Fibroblast of lung (primary cell): Measurements from ENCODE around the gene SYNJ2. TPM values are rescaled to one million over a fixed set of nuclear protein-coding genes. Genes with fewer than 3 reads are reported as not detected.

Experiments
- DNase-seq, 2 donors: peaks; one replicate each; pipeline versions ENCODE4 v3.0.0 to v3.0.0-alpha.2; 2010; ENCODE audit warnings: low read depth in 2 of 2
- H2AFZ ChIP-seq: 2 replicates; pipeline ENCODE4 v1.5.1; 2012; ENCODE audit warnings: low read length, control low read depth, inconsistent platforms
- H3K27ac ChIP-seq: 2 replicates; pipeline ENCODE4 v1.5.1; 2011; ENCODE audit warnings: low read length, control low read depth; ENCODE audit not compliant: insufficient read depth
- H3K27me3 ChIP-seq: 2 replicates; pipeline ENCODE4 v1.5.1; 2011; ENCODE audit warnings: mild to moderate bottlenecking, low read length; ENCODE audit not compliant: control insufficient read depth, insufficient read depth
- H3K36me3 ChIP-seq: 2 replicates; pipeline ENCODE4 v1.5.1; 2011; ENCODE audit warnings: low read length; ENCODE audit not compliant: control insufficient read depth, insufficient read depth
- H3K4me1 ChIP-seq: 2 replicates; pipeline ENCODE4 v1.5.1; 2011; ENCODE audit warnings: low read length; ENCODE audit not compliant: control insufficient read depth, insufficient read depth; ENCODE audit errors: extremely low read depth
- H3K4me2 ChIP-seq: 2 replicates; pipeline ENCODE4 v1.5.1; 2011; ENCODE audit warnings: low read length, control low read depth; ENCODE audit not compliant: insufficient read depth; ENCODE audit errors: extremely low read depth
- H3K4me3 ChIP-seq, 4 experiments: fragments of 200-600 bp in 1 of 4; sonication (generic) in 1 of 4; replicated peaks in 1 of 4; 2 replicates each; pipeline ENCODE4 v1.5.1; 2011 to 2016; ENCODE audit warnings: low read length in 4 of 4, low read depth in 3 of 4, mild to moderate bottlenecking in 3 of 4, control low read depth in 2 of 4, inconsistent platforms in 1 of 4, mixed read lengths in 1 of 4; ENCODE audit not compliant: insufficient read depth in 1 of 4; ENCODE audit errors: control extremely low read depth in 1 of 4
- H3K79me2 ChIP-seq: 2 replicates; pipeline ENCODE4 v1.5.1; 2012; ENCODE audit warnings: mild to moderate bottlenecking, low read length, inconsistent platforms; ENCODE audit not compliant: control insufficient read depth, insufficient read depth
- H3K9ac ChIP-seq: 2 replicates; pipeline ENCODE4 v1.5.1; 2011; ENCODE audit warnings: mild to moderate bottlenecking, low read length, control low read depth; ENCODE audit not compliant: insufficient read depth
- H3K9me3 ChIP-seq: 2 replicates; pipeline ENCODE4 v1.5.1; 2012; ENCODE audit warnings: low read depth, low read length; ENCODE audit not compliant: control insufficient read depth, insufficient read depth
- H4K20me1 ChIP-seq: 2 replicates; pipeline ENCODE4 v1.5.1; 2011; ENCODE audit warnings: low read length; ENCODE audit not compliant: control insufficient read depth, insufficient read depth; ENCODE audit errors: extremely low read depth
- CTCF ChIP-seq, 2 donors: IDR thresholded peaks in 1 of 2; conservative IDR thresholded peaks in 1 of 2; 1 replicate in 1 of 2; 2 replicates in 1 of 2; pipeline ENCODE4 v1.5.1; 2011 to 2012; ENCODE audit warnings: low read length in 2 of 2, control low read depth in 1 of 2, inconsistent platforms in 1 of 2, low read depth in 1 of 2, mild to moderate bottlenecking in 1 of 2
- EZH2 ChIP-seq: IDR thresholded peaks from 2 replicates; pipeline ENCODE4 v1.5.1; 2012; ENCODE audit warnings: low read length, control low read depth, mild to moderate bottlenecking; ENCODE audit errors: missing control alignments
- polyA plus RNA-seq, 2 donors: library from polyadenylated mRNA; depleted of rRNA in 1 of 2; stranded (reverse) in 1 of 2; unstranded in 1 of 2; fragments of >200 nt; gene quantifications; 2 replicates each; pipeline ENCODE4 v1.2.1, GENCODE V29; 2011 to 2012; ENCODE audit warnings: missing spikeins in 1 of 2
- total RNA-seq: library from RNA; depleted of rRNA; stranded (reverse); fragments of >200 nt; gene quantifications from 2 replicates; pipeline ENCODE4 v1.2.1, GENCODE V29; 2014

The SYNJ2 gene
- total and polyA plus RNA-seq, 2 donors (not counting 1 experiment from before 2014, with no cell fraction given) = 23.5 to 57.3 TPM

DNA sequence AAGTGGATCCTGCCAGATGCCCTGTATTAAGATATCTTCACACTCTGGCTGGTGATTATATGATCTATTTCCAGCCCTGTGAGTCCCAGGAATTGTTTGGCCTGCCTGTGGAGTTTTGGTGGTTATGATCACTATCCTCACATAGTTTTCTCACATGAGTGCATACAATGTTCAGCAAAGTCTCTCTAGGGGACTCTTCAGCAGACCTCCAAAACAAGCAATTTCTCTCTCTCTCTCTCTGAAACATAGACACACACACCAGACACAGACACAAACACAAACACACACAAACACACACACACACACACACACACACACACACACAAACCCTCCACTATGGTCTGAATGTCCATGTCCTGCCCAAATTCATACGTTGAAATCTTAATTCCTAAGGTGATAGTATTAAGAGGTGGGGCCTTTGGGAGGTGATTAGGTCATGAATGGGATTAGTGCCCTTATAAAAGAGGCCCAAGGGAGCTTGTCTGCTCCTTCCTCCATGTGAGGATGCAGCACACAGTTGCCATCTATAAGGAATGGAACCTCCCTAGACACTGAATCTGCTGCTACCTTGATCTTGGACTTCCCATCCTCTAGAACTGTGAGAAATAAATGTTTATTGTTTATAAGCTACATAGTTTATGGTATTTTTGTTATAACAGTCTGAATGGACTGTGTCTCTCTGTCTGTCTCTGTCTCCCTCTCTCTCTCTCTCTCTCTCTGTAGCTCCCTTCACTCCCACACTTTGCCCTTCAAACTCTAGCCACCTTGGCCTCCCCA lies 22.0 kb upstream of the SYNJ2 start:
- H2AFZ ChIP-seq = no peak overlapping the region
- DNase-seq = no peak
- no peaks in the 10 kb centered on the region for H3K36me3 ChIP-seq
- H3K27ac ChIP-seq = no peak overlapping the region
- no peaks in the 10 kb centered on the region for H3K27me3 ChIP-seq
- peaks cover 10% of the 10 kb centered on the region for H3K4me1 ChIP-seq
- H4K20me1 ChIP-seq = no peaks in the 10 kb centered on the region
- H3K4me3 ChIP-seq = no peak overlapping the region
- no peak overlapping the region for H3K9ac ChIP-seq
- H3K9me3 ChIP-seq = no peaks in the 10 kb centered on the region
- TF ChIP-seq CTCF (conservative IDR thresholded peaks at IDR 0.05 in 1 of 2, IDR thresholded peaks at IDR 0.05 in 1 of 2; ENCODE audit: low read depth in 1 of 2, low read length in 2 of 2) = no peak
- H3K79me2 ChIP-seq = no peaks in the 10 kb centered on the region
- H3K4me2 ChIP-seq = no peak overlapping the region

DNA sequence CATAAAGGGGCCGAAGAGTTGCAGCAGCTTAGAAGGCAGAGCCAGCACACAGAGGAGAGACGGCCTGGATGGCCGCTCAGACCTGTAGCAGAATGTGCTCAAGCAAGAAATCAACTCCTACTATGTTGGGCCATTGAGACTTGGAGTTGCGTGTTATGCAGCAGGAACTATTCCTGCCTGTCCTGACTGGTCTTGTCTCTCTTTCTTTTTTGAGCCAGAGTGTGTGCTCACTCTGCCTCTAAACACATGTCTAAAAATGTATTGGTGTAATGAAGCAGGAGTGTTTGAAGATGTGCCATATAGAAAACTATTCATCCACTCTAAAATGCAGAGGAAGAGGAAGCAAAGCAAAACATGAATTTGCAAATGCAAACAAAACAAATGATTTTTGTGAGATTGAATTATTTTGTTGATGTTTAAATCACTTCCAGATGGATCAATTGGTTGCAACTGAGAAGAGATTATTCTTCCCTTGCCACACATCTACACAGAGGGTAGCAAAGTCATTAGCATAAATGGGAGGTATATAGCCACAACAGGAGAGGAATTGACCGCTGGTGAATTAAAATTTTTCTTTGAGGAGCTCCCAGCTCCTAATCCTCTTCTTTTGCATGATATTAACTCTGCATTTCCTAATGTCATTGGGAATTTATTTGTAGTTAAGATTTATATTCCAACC lies 20.4 kb upstream of the SYNJ2 start:
- Histone ChIP-seq H3K4me2 (no peak overlapping the region), H3K79me2 (no peaks in the 10 kb centered on the region), H3K4me1 (peaks cover 10% of the 10 kb centered on the region), H3K36me3 (no peaks in the 10 kb centered on the region), H3K4me3 (no peak overlapping the region), H3K27ac (no peak overlapping the region), H3K9ac (no peak overlapping the region), H4K20me1 (no peaks in the 10 kb centered on the region), H3K27me3 (no peaks in the 10 kb centered on the region), H3K9me3 (no peaks in the 10 kb centered on the region), H2AFZ (no peak overlapping the region)
- DNase-seq = no peak
- TF ChIP-seq CTCF (conservative IDR thresholded peaks at IDR 0.05 in 1 of 2, IDR thresholded peaks at IDR 0.05 in 1 of 2; ENCODE audit: low read depth in 1 of 2, low read length in 2 of 2) (no peak), EZH2 (no peak)

DNA sequence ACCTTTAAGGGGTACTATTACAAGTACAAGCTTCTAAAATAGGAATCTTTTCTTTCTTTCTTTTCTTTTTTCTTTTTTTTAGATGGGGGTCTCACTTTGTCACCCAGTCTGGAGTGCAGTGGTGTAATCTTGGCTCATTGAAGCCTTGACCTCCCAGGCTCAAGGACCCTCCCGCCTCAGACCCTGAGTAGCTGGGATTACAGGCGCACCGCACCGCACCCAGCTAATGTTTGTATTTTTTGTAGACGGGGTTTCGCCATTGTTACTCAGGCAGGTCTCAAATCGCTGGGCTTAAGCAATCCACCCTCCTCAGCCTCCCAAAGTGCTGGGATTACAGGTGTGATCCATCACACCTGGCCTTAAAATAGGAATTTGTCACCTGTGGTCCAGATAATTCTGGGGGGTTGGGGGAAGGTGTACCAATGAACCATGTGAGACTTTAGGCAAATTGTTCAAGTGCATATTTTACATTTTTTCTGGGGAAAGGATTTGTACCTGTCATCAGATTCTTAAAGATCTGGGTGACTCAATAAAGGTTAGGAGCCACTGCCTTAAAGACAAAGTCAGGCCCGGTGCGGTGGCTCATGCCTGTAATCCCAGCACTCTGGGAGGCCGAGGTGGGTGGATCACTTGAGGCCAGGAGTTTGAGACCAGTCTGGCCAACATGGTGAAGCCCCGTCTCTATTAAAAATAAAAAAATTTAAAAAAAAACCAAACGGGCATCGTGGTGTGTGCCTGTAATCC lies 19.7 kb upstream of the SYNJ2 start:
- H3K27me3 ChIP-seq = no peaks in the 10 kb centered on the region
- peak overlapping the region; percentile 21 for H3K4me2 ChIP-seq
- H3K9me3 ChIP-seq = no peaks in the 10 kb centered on the region
- H3K36me3 ChIP-seq = no peaks in the 10 kb centered on the region
- no peak overlapping the region for H3K4me3 ChIP-seq
- peak overlapping the region; percentile 31 for H2AFZ ChIP-seq
- peaks cover 10% of the 10 kb centered on the region for H3K4me1 ChIP-seq
- H3K27ac ChIP-seq = peak overlapping the region; percentile 91
- H3K79me2 ChIP-seq = no peaks in the 10 kb centered on the region
- H3K9ac ChIP-seq = no peak overlapping the region
- TF ChIP-seq CTCF (conservative IDR thresholded peaks at IDR 0.05 in 1 of 2, IDR thresholded peaks at IDR 0.05 in 1 of 2; ENCODE audit: low read depth in 1 of 2, low read length in 2 of 2) = no peak
- TF ChIP-seq EZH2 = no peak
- no peak for DNase-seq
- no peaks in the 10 kb centered on the region for H4K20me1 ChIP-seq
